HG02938 (cell line): ENCODE results near the gene XKR3.
"Not testable (repeated sequence)": the region's sequence is repeated elsewhere in the genome, so short reads cannot be mapped to it uniquely, and the experiment has no call there.

Experiments
- ATAC-seq: cut with Tn5 transposase; IDR thresholded peaks from one replicate; pipeline ENCODE4 v1.9.1; 2021; ENCODE audit warnings: mild to moderate bottlenecking, moderate library complexity; ENCODE audit not compliant: unreplicated experiment

The XKR3 gene

DNA sequence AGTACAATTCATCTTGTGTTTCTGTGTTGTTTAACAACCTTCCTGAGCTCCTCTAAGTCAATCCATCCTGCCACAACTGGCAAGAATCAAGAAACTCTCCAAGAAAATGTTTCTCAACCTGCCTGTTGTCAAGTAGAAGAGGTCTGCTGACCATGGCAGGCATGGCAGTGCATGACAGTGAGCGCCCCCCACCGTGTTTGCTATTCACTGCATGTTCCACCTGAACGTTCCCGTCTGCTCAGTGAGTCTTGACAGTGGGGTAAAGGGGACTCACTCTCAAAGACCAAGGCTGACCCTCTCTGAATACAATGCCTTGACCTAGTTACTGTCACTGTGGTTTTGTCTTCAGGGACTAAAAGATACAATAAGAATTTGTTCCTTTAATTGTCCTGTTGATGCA, 75.9 kb downstream of the XKR3 start:
- not testable (repeated sequence) for ATAC-seq

DNA sequence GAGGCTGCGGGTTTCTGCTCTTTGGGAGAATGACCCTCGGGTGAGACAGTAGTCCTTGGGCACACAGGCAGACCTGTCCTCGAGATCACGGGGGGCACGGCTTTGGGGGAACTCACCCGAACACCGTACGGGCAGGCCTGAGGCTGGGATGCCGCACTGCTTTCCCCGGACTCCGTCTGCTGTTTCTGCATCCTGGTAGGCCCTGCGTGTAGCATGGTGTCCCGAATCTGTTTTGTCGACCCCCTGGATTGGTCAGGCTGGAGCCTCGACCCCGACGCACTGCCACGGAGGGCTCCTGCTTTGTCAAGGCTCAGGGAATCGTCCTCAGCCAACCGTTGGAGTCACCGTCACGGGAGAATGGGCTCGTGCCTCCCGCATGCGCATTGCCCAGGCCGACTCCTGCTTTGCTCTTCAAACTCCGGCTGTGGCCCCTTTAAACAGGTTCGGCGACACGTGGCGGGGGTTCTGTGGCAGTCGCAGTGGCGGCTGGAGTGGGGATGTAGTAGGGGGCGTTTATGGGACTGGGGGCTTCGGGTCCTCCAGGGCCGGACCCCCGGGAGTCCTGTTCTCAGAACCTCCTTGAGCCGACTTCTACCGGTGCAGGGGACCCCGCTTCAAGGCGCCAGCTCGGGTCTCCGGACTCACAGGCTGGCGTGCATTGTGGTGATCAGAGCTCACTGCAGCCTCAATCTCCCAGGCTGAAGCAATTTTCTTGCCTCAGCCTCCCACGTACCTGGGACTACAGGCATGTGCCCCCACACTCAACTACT, 76.9 kb downstream of the XKR3 start:
- not testable (repeated sequence) for ATAC-seq

DNA sequence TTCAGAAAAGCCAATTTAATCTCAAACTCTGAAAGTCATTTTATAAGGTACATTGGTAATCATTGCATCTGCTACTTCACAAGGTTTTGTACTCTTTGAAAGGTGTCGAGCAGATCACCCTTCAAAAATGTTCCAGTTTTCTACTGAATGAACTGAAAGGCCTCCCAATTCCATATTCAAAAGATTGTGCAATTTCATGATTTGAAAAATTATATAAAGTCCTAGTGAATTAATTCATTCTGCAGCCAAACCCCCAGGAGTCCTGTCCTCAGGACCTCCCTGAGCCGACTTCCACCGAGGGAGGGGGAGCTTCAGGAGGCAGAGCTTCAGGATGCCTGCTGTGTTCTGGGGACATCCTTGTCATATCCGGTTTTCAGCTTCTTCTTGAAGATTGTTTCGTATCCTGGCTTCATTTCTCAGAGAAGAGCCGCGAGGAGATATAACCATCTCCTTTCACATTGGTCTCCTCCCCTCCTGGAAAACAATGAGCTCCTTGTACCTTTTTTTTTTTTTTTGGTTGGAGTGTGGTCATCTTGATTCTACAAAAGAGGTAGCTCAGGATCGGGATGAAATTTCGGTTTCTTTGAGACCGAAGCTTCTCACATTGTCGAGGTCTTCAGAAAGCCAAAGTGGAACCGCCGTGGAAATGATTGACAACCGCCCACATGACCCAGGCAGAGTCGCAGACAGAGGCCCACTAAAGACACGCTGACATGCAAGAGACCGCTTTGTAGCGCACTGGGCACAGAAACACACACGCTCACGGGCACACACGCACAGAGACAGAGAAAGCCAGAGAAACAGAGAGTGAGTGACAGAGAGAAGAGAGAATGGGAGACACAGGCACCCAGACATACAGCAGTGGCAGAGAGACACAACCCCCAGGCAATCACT, 77.7 kb downstream of the XKR3 start:
- not testable (repeated sequence) for ATAC-seq

DNA sequence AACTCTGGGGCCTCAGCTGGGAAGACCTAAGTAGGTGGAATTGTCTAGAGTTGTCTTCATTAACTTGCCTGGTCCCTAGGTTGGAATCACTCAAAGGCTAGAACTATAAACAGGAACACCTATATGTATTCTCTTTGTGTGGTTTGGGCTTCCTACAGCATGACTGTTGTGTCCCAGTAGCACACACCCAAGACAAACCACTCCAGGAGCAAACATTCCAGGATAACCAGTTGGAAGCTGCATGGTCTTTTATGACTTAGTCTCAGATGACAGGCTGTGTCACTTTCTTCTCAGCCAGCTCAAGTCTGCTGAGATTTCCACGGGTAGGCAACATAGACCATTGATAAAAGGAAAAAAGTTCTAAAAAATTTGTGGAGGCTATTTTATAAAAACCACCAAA, 90.9 kb downstream of the XKR3 start:
- not testable (repeated sequence) for ATAC-seq
